Small intestine (tissue), 7 donors: ENCODE measurements around the gene AFF1. TPM values are rescaled to one million over a fixed set of nuclear protein-coding genes. Genes with fewer than 3 reads are reported as not detected.

Source experiments
- DNase-seq, 2 donors: peaks; one replicate each; pipeline versions ENCODE4 v3.0.0 to v3.0.0-alpha.2; 2013
- FAIRE-seq: peaks from 2 replicates; lab custom pipeline; 2012; peaks lifted over from hg19 to GRCh38; lab: Jason Lieb, UNC
- H3K27ac ChIP-seq, 3 donors: one replicate each; pipeline ENCODE4 v1.5.1; 2013; ENCODE audit warnings: low read length in 2 of 3, mild to moderate bottlenecking in 2 of 3, control low read depth in 1 of 3, inconsistent platforms in 1 of 3, low read depth in 1 of 3, moderate library complexity in 1 of 3
- H3K27me3 ChIP-seq, 3 donors: one replicate each; pipeline ENCODE4 v1.6.1; 2013; ENCODE audit warnings: low read length in 3 of 3, inconsistent platforms in 1 of 3; ENCODE audit not compliant: control insufficient read depth in 3 of 3, insufficient read depth in 3 of 3
- H3K36me3 ChIP-seq, 3 donors: one replicate each; pipeline ENCODE4 v1.6.1; 2013; ENCODE audit warnings: low read length in 3 of 3, inconsistent platforms in 1 of 3, low read depth in 1 of 3, mild to moderate bottlenecking in 1 of 3, moderate library complexity in 1 of 3; ENCODE audit not compliant: control insufficient read depth in 3 of 3, insufficient read depth in 2 of 3
- H3K4me1 ChIP-seq, 3 donors: one replicate each; pipeline ENCODE4 v1.6.1; 2013; ENCODE audit warnings: low read length in 2 of 3, inconsistent platforms in 1 of 3, low read depth in 1 of 3, mild to moderate bottlenecking in 1 of 3, moderate library complexity in 1 of 3; ENCODE audit not compliant: control insufficient read depth in 3 of 3, insufficient read depth in 2 of 3
- H3K4me3 ChIP-seq, 3 donors: one replicate each; pipeline ENCODE4 v1.5.1; 2013; ENCODE audit warnings: low read length in 3 of 3, control low read depth in 1 of 3, inconsistent platforms in 1 of 3, low read depth in 1 of 3, mild to moderate bottlenecking in 1 of 3, moderate library complexity in 1 of 3
- H3K9me3 ChIP-seq, 2 donors: one replicate each; pipeline ENCODE4 v1.6.1; 2013; ENCODE audit warnings: low read depth in 1 of 2, low read length in 1 of 2; ENCODE audit not compliant: control insufficient read depth in 2 of 2, insufficient read depth in 1 of 2
- WGBS, 3 donors: extraction: QIAGEN DNeasy Blood & Tissue Kit; methylation state at CpG; one replicate each; pipeline ENCODE4 v1.1.7; 2013; 5-methylcytosine and 5-hydroxymethylcytosine counted together
- polyA plus RNA-seq, 4 donors: library from polyadenylated mRNA; stranded (reverse) in 3 of 4; unstranded in 1 of 4; fragments of 200-250 nt in 3 of 4; fragments of 120-200 nt in 1 of 4; gene quantifications; one replicate each; pipeline versions ENCODE4 v1.2.1 to v1.2.3, GENCODE V29; 2013
- donor health status: healthy with polysubstance abuse.
- donor health status: control.
- donor health status: control.
- donor health status: Bipolar disorder and iron deficiency.
- donor health status: healthy.

Gene AFF1
- polyA plus RNA-seq, 4 donors: 5.4 to 50.7 (median 10.4) TPM

DNA sequence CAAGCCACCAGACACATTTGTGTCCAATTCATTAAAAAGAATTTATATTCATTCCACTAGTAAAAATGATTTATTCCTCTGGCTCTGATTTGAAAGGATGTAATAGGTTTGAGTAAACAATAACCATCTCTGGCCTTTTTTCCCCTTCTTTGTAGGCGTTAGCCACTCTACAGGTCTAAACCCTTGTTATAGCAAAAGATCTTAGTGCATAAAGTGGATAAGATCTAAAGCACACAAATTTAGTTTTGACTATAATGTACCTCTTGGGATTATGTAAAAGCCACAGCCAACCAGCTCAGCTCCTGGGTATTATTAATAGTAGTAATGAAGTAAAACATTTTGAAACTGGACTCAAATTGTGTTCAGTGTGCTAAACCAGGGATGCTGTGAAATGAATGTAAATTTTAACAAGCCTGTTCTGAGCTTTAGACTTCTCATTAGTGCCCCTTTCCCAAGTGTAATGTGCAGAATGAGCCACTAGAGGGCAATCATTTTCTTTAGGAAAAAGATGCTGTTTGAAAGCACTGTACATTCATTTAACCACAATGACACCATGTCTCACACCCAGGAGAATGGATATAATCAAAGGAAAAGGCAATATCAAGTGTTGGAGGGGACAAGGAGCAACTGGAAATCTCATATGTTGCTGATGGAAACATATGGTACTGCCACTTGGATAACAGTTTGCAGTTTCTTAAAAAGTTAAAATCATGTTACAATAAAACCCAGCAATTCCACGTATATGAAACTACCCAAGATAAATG, 215.9 kb downstream of the AFF1 start:
- FAIRE-seq (peak; percentile 15), DNase-seq (peak; percentile 85 to 86)
- Histone ChIP-seq H3K4me1 (peaks cover 0 to 22% (median 0%) of the 10 kb centered on the region in 3 donors), H3K27me3 (no peaks in the 10 kb centered on the region), H3K4me3 (no peak overlapping the region), H3K27ac (no peak overlapping the region), H3K36me3 (no peaks in the 10 kb centered on the region), H3K9me3 (no peaks in the 10 kb centered on the region)
- 32 to 38% (median 36%) methylated on average over 2 of the region's 2 CpGs for WGBS, 3 donors

DNA sequence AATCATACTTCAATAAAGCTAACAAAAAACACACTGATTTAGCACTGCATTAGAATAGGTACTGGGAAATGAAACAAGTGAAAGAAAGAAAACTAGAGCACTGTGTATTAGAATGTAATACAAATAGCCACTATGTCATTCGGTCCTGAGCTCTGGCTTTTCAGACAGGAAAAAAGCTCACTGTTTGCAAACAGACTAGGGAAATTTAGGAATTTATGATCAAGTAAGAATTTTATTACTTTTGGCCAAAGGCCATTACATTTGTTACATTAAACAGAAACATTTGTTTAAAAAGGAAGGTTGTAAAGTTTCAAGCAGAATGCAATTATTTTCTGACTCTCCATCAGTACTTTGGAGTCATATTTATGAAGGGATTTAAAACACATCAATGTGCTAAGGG, 216.9 kb downstream of the AFF1 start:
- Histone ChIP-seq H3K27ac (peak overlapping the region in 1 of 3 donors; percentile 3), H3K4me1 (peaks cover 0 to 16% (median 0%) of the 10 kb centered on the region in 3 donors), H3K36me3 (no peaks in the 10 kb centered on the region), H3K27me3 (no peaks in the 10 kb centered on the region), H3K4me3 (no peak overlapping the region), H3K9me3 (no peaks in the 10 kb centered on the region)
- 26 to 46% (median 34%) methylated on average over 1 of the region's 1 CpG for WGBS, 3 donors
- FAIRE-seq (no peak), DNase-seq (peak in 1 of 2 donors; percentile 54)

DNA sequence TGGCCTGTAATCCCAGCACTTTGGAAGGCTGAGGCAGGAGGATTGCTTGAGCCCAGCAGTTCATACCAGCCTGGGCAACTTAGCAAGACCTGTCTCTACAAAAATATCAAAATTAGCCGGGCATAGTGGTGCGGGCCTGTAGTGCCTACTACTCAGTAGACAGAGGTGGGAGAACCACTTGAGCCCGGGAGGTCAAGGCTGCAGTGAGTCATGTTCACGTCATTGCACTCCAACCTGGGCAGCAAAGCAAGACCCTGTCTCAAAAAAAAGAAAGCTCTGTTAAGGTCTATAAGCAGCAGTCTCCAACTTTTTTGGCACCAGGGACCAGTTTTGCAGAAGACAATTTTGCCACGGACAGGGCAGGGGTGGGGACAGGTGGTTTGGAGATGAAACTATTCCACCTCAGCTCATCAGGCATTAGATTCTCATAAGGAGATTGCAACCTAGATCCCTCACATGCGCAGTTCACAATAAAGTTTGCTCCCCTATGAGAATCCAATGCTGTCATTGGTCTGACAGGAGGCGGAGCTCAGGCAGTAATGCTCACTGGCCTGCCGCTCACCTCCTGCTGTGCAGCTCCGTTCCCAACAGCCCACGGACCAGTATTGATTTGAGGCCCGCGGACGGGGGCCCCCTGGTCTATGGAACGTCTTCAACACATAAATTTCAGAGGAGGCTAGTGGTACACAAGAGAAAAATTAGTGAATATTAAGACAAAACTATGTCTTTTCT, 217.7 kb downstream of the AFF1 start:
- no peak for DNase-seq
- H3K4me3 ChIP-seq: no peak overlapping the region
- WGBS, 3 donors: 81 to 85% (median 85%) methylated on average over 14 of the region's 14 CpGs
- peak overlapping the region in 1 of 3 donors; percentile 14 for H3K27ac ChIP-seq
- H3K36me3 ChIP-seq: no peaks in the 10 kb centered on the region
- no peaks in the 10 kb centered on the region for H3K9me3 ChIP-seq
- H3K27me3 ChIP-seq: no peaks in the 10 kb centered on the region
- no peak for FAIRE-seq
- H3K4me1 ChIP-seq: peaks cover 0 to 12% (median 0%) of the 10 kb centered on the region in 3 donors

DNA sequence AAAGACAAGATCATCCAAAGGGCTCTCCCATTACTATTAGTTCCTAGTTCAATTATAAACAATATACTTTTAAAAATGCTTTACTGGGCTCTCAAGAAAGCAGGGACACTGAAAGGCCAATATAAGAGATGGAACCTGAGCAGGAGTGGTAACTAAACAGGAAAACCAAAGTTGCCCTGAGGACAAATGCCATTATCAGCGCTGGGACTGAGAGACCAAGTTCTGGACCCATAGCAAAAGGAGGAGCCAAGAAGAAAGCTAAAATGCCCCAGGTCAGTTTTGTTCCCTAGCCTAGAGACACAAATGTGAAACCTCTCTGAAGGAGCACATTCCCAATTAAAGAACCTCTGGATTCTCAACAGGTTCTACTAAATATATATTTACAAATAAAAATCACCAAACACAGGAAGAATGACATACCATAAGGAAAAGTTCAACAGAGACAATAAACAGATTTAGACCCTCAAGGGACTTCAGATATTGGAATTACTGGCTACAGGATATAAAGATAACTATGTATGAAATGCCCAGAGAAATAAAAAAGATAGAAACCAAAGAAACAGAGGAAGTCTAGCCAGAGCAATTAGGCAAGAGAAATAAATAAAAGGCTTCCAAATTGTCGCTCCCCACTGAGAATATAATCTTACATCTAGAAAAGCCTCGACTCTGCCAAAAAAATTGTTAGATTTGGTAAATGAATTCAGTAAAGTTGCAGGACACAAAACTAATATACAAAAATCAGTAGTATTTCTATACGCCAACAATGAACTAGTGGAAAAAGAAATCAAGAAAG, 218.5 kb downstream of the AFF1 start:
- no peak for FAIRE-seq
- WGBS, 3 donors: 78 to 89% (median 88%) methylated on average over 4 of the region's 4 CpGs
- H3K4me3 ChIP-seq: no peak overlapping the region

DNA sequence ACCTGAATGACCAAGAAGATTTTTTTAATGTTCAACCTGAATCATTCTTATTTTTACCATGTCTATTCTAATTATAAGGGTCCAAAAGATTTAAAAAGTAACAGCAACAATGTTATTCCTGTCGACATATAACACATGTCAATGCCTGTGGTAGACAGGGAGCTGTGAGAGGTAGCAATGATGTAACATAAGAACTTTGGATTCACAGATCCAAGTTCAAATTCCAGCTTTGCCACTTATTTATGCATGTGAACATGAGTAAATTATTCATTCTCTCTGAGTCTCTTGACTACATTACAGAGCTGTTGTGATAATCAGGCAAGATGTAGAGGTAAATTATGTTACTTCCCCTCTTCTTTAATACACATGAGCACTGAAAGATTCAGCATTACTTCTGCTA, 231.1 kb downstream of the AFF1 start:
- no peak for FAIRE-seq
- WGBS, 3 donors: 53 to 85% (median 59%) methylated on average over 1 of the region's 1 CpG
- peaks cover 4 to 26% (median 5%) of the 10 kb centered on the region in 3 donors for H3K36me3 ChIP-seq
- H3K4me3 ChIP-seq: no peak overlapping the region
- peak overlapping the region in 1 of 3 donors; percentile 47 for H3K27ac ChIP-seq
- H3K27me3 ChIP-seq: no peaks in the 10 kb centered on the region
- H3K9me3 ChIP-seq: no peaks in the 10 kb centered on the region
- H3K4me1 ChIP-seq: peaks cover 0 to 5% (median 0%) of the 10 kb centered on the region in 3 donors
- peak; percentile 85 for DNase-seq

More for the DNA sequence above, 218.5 kb downstream of the AFF1 start:
- Histone ChIP-seq H3K9me3 (no peaks in the 10 kb centered on the region), H3K27me3 (no peaks in the 10 kb centered on the region), H3K27ac (no peak overlapping the region), H3K36me3 (no peaks in the 10 kb centered on the region), H3K4me1 (peaks cover 0 to 12% (median 0%) of the 10 kb centered on the region in 3 donors)
- no peak for DNase-seq

DNA sequence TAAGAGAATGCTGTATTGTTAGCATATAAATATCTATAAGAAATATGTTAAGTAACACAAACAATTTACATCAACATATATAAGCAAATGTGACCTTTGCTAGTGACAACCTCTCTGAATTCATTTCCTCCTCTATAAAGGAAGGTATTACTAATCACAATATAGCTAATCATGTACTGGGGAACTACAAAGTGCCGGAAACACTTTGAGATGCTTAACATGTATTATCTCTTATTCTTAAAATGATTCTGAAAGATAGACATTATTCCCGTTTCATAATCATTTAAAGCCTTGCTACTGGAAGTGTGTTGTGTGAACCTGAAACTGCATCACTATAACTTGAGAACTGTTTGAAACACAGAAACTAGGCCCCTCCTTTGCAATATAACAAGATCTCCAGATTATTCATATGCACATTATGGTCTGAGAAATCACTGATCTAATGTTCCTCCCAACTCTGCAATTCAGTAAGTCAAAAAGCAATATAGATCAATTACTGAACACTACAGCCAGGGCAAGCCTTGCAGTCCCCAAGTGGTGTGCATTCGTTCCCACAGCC, 231.6 kb downstream of the AFF1 start:
- FAIRE-seq: no peak
- Histone ChIP-seq H3K4me3 (no peak overlapping the region), H3K9me3 (no peaks in the 10 kb centered on the region), H3K4me1 (peaks cover 0 to 5% (median 0%) of the 10 kb centered on the region in 3 donors), H3K36me3 (peaks cover 4 to 23% (median 5%) of the 10 kb centered on the region in 3 donors), H3K27ac (peak overlapping the region in 2 of 3 donors; percentile 47 to 74), H3K27me3 (no peaks in the 10 kb centered on the region)
- 62 to 81% (median 67%) methylated on average over 3 of the region's 3 CpGs for WGBS, 3 donors
- DNase-seq: peak in 1 of 2 donors; percentile 42

DNA sequence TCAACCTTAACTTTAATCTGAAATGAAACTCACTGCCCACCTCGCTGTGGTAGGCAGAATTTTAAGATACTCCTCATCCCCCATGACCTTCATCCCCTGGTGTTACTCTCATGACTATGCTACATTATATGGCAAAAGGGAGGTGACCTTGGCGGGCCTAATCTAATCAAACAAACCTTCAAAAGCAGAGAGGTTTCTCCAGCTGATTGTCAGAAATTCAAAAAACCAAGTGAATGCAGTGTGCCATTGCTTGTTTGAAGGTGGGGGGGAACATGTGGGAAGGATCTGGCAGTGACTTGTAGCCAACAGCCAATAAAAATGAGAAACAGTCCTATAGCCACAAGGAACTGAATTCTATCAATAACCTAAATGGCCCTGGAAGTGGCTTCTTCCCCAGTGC, 237.1 kb downstream of the AFF1 start:
- Histone ChIP-seq H3K9me3 (no peaks in the 10 kb centered on the region), H3K27me3 (no peaks in the 10 kb centered on the region), H3K4me1 (peaks cover 0 to 3% (median 0%) of the 10 kb centered on the region in 3 donors), H3K4me3 (no peak overlapping the region), H3K27ac (no peak overlapping the region), H3K36me3 (peaks cover 3 to 16% (median 4%) of the 10 kb centered on the region in 3 donors)
- FAIRE-seq (no peak), DNase-seq (no peak)
- WGBS, 3 donors: 94 to 97% (median 96%) methylated on average over 2 of the region's 2 CpGs
